Skeletal muscle tissue (tissue), 4 donors: Measurements from ENCODE around the gene EPB41L1. TPM values are rescaled to one million over a fixed set of nuclear protein-coding genes. Genes with fewer than 3 reads are reported as not detected.
A peak's percentile ranks its signal among the peaks of the same experiment; 100 is the strongest.

Source experiments
- H3K27ac ChIP-seq: one replicate; pipeline ENCODE4 v1.7.0; 2013; ENCODE audit warnings: mild to moderate bottlenecking, low read depth, low read length, inconsistent platforms
- H3K27me3 ChIP-seq, 3 donors: one replicate each; pipeline ENCODE4 v1.7.0; 2013; ENCODE audit warnings: low read length in 3 of 3; ENCODE audit not compliant: control insufficient read depth in 3 of 3, insufficient read depth in 3 of 3
- H3K36me3 ChIP-seq, 3 donors: one replicate each; pipeline ENCODE4 v1.7.0; 2013; ENCODE audit warnings: low read length in 3 of 3; ENCODE audit not compliant: control insufficient read depth in 3 of 3, insufficient read depth in 3 of 3
- H3K4me1 ChIP-seq, 3 donors: one replicate each; pipeline ENCODE4 v1.7.0; 2013; ENCODE audit warnings: low read length in 3 of 3, mild to moderate bottlenecking in 3 of 3; ENCODE audit not compliant: control insufficient read depth in 3 of 3, insufficient read depth in 3 of 3
- H3K4me3 ChIP-seq, 3 donors: one replicate each; pipeline ENCODE4 v1.7.0; 2013; ENCODE audit warnings: low read length in 3 of 3
- H3K9ac ChIP-seq, 3 donors: one replicate each; pipeline ENCODE4 v1.7.0; 2013; ENCODE audit warnings: low read length in 3 of 3, mild to moderate bottlenecking in 3 of 3, moderate library complexity in 2 of 3, low read depth in 1 of 3
- H3K9me3 ChIP-seq, 3 donors: one replicate each; pipeline ENCODE4 v1.7.0; 2013; ENCODE audit warnings: low read length in 3 of 3; ENCODE audit not compliant: control insufficient read depth in 3 of 3
- total RNA-seq: library from RNA; depleted of rRNA; stranded (reverse); fragments of >200 nt; gene quantifications from one replicate; pipeline ENCODE4 v1.2.3, GENCODE V29; 2014
- donor health status: Osteomylitis.

The EPB41L1 gene
- total RNA-seq, 1 donor from 2014 or later, result 10.4 TPM

DNA sequence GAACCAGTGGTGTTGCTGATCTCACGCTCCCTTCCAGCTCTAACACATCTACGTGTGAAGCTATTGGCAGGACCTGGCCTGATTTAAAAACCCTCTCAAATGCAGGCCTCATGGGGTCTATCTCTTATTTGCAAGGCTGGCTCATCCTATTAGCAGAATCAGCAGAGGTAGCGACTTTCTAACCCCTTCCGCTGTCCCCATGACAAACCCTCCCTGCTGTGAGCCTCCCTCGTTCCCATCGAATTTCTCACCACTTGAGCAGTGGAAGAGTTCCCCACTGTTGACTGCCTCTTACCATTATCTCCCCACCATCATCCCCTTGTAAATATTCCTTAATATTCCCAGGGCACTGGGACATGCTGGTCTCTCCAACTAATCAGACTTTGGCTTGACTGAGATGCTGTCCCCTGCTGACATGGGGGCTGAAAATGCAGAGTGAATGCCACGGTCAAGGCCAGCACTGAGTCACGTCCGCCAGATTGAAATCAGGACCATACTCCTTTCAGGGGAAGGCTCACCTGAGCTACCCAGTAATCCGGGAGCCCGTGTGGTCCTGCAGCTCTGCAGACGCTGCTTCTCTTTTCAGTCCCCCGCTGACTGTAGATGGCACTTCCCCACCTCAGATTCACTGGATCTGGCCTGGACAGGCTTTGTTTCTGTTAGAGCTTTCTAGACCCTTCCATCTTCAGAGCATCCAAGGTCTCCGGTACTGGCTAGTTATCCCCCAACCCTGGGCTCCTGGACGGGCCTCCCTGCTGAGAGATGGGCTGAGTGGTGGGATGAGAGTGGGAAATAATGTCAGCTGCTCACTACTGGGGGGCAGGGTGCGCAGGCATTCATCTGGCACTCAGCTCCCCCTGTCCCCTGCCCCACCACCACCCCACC, 104.9 kb downstream of the EPB41L1 start:
- H3K9me3 ChIP-seq, result no peaks in the 10 kb centered on the region
- peaks cover 19 to 23% (median 21%) of the 10 kb centered on the region in 3 donors for H3K36me3 ChIP-seq
- H3K4me3 ChIP-seq, result no peak overlapping the region
- H3K4me1 ChIP-seq, result no peaks in the 10 kb centered on the region
- H3K27me3 ChIP-seq, result no peaks in the 10 kb centered on the region
- no peak overlapping the region for H3K27ac ChIP-seq
- no peak overlapping the region for H3K9ac ChIP-seq

DNA sequence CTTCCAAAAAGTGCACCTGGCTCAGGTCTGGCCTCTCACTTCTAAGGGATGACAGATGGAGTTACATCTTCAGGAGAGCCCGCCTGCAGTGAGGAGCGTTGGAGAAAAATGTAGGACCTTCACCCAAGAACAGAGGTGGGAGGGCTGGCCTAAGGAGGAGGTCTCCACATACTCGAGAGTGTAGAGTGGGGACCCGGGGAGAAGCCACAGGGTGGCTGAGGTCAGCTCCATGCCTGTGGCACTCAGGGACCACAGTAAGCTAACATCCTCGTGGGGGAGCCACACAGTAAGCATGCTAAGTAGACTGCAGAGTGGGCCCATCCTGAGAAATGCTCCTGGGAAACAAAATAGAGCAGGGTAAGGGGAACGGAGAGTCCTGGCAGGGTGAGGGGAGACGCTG, 105.8 kb downstream of the EPB41L1 start:
- Histone ChIP-seq H3K27ac (no peak overlapping the region), H3K9me3 (no peaks in the 10 kb centered on the region), H3K4me1 (no peaks in the 10 kb centered on the region), H3K9ac (no peak overlapping the region), H3K27me3 (no peaks in the 10 kb centered on the region), H3K36me3 (peaks cover 16 to 19% (median 19%) of the 10 kb centered on the region in 3 donors), H3K4me3 (no peak overlapping the region)

DNA sequence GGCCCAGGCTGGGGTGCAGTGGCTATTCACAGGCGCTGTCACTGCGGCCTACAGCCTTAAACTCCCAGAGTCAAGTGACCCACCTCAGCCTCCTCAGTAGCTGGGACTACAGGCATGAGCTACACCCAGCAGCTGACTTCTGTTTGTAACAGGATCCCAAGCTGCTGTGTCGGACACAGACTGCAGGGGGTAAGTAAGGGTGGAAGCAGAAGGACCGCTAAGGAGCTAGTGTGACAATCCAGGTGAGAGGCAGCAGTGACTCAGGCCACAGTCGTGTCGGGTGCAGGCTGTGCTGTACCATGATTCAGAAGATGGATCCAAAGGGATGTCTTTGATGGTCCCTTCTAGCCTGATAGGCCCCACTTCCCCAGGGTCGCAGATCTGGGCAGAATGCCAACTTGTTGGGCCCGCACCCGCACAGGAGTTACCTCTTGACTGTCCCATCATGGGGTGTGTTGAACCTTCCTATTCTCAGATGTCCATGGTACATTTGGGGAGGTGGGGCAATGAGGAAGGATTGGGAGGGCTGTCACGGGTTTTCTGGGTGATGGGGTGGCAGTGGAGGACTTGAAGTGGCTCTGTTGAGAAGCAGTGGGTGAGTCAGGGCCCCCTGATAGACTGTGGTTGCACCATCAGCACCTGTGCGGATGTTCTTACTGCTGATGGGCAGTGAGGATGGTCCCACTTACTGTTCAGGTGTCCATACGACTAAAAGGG, 107.0 kb downstream of the EPB41L1 start:
- peaks cover 4 to 8% (median 7%) of the 10 kb centered on the region in 3 donors for H3K36me3 ChIP-seq
- H3K27ac ChIP-seq, result no peak overlapping the region
- no peaks in the 10 kb centered on the region for H3K9me3 ChIP-seq
- no peaks in the 10 kb centered on the region for H3K27me3 ChIP-seq
- H3K4me3 ChIP-seq, result no peak overlapping the region
- H3K9ac ChIP-seq, result no peak overlapping the region
- no peaks in the 10 kb centered on the region for H3K4me1 ChIP-seq

DNA sequence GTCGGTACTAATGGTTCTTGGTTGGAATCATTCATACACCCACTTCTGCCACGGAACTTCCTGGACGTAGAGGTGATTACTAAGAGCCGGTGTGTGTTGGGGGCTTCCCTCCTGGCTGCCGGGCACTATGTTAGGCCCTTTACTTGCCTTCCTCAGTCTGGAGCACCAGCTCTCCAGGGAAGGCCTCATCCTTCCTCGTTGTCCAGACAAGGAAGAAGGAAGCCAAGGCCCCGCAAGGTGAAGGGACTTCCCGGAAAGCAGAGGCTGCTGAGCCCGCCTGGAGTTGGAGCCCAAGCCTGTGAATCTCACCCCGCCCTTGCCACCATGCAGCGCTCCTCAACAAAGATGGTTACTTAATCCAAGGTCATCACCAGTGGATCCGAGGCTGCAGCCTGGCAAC, 107.9 kb downstream of the EPB41L1 start:
- no peak overlapping the region for H3K4me3 ChIP-seq

DNA sequence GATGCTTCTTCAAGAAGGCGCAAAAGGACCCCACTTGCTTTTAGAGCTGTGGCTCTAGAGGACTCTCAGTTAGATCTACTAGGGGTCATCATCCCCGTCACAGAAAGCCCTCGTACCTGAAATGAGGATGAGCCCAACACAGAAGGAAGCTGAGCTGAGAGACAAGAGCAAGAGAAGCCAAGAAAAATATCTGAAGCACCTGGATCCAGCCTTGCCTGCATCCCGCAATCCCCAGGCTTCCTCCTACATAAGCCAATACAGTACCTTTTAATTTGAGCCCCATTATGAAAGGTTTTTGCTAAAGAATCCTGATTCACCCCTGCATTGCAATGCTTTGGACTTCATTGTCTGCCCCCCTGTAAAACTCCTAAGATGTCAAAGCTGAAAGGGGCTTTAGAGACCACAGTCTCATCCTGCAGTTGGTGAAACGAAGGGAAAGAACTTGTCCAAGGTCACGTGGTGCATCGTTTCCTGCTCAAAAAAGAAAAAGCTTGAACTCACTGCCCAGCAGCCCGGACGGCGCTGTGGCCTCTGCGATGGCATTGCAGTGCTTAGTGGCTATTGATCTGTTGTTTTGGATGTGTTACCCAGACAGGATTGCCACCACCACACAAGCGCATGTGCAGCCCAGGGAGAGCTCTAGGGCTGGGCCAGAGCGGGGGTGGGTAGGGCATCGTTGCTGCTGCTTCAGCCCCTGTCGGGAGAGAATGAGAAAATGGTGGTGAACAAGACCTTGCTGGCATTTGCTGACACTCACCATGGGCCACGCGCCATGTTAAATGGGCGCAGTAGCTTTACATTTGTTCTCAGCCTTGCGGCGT, 110.1 kb downstream of the EPB41L1 start:
- Histone ChIP-seq H3K9ac (no peak overlapping the region), H3K27ac (no peak overlapping the region)

More for the DNA sequence above, 107.9 kb downstream of the EPB41L1 start:
- H3K27me3 ChIP-seq, result no peaks in the 10 kb centered on the region
- H3K9ac ChIP-seq, result no peak overlapping the region
- H3K9me3 ChIP-seq, result no peaks in the 10 kb centered on the region
- peaks cover 0 to 3% (median 0%) of the 10 kb centered on the region in 3 donors for H3K36me3 ChIP-seq
- H3K4me1 ChIP-seq, result no peaks in the 10 kb centered on the region
- H3K27ac ChIP-seq, result no peak overlapping the region

DNA sequence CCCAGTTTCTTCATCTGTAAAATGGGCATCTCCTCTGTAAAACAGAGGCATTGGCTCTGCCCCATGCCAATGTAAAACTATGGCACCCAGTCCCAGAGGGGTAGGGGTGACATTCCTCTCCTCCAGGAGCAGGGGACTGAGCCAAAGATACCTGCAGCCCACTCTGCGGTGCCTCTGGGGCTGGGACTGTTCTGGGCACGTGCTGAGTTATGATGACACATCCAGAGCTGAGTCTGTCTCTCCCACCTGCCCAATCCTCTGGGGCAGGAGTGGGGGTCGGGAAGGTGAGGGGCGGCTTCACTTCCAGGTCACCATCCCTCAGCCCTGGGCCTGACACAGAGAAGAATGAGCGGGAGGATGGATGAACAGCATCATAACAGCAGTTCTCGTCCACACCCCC, 111.6 kb downstream of the EPB41L1 start:
- Histone ChIP-seq H3K36me3 (no peaks in the 10 kb centered on the region), H3K27ac (no peak overlapping the region), H3K9ac (no peak overlapping the region), H3K4me1 (peaks cover 0 to 6% (median 0%) of the 10 kb centered on the region in 3 donors), H3K4me3 (no peak overlapping the region), H3K9me3 (no peaks in the 10 kb centered on the region), H3K27me3 (no peaks in the 10 kb centered on the region)

More for the DNA sequence above, 110.1 kb downstream of the EPB41L1 start:
- H3K4me1 ChIP-seq, result peaks cover 0 to 6% (median 0%) of the 10 kb centered on the region in 3 donors
- no peaks in the 10 kb centered on the region for H3K9me3 ChIP-seq
- H3K4me3 ChIP-seq, result no peak overlapping the region
- no peaks in the 10 kb centered on the region for H3K36me3 ChIP-seq
- H3K27me3 ChIP-seq, result no peaks in the 10 kb centered on the region

DNA sequence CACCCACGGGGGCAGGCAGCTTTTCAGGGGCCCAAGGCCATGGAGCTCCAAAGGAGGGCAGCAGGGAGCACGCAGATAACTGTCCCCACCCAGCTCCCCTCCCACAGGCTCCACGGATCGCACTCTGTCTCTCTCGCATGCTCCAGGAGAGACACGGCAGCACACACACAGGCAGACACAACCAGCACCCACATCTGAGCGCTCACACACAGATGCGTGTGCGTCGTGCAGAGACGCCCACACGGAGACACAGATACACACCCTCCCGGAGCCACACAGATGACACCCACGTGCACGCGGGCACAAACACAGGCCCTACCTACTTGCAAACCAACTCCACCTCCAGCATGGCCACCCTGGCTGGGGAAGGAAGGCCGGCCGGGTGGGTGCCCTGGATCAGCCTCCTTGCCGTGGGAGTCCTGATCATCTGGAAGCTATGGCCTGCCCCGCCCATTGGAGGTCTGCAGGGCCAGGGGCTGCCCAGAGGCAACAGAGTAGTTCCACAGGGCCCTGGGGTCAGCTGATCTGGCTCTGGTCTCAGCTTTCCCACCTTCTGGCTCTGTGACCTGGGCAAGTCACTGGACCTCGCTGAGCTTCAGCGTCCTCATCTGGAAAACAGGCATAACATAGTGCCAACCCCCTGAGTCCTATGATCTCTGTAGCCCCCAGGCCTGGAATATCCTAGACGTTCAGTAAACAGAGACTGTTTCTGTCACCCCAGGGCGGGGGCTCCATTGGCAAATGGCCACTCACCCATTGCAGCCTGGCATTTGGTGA, 113.3 kb downstream of the EPB41L1 start:
- Histone ChIP-seq H3K9ac (peak overlapping the region in 1 of 3 donors; percentile 8), H3K9me3 (no peaks in the 10 kb centered on the region), H3K27ac (no peak overlapping the region)

DNA sequence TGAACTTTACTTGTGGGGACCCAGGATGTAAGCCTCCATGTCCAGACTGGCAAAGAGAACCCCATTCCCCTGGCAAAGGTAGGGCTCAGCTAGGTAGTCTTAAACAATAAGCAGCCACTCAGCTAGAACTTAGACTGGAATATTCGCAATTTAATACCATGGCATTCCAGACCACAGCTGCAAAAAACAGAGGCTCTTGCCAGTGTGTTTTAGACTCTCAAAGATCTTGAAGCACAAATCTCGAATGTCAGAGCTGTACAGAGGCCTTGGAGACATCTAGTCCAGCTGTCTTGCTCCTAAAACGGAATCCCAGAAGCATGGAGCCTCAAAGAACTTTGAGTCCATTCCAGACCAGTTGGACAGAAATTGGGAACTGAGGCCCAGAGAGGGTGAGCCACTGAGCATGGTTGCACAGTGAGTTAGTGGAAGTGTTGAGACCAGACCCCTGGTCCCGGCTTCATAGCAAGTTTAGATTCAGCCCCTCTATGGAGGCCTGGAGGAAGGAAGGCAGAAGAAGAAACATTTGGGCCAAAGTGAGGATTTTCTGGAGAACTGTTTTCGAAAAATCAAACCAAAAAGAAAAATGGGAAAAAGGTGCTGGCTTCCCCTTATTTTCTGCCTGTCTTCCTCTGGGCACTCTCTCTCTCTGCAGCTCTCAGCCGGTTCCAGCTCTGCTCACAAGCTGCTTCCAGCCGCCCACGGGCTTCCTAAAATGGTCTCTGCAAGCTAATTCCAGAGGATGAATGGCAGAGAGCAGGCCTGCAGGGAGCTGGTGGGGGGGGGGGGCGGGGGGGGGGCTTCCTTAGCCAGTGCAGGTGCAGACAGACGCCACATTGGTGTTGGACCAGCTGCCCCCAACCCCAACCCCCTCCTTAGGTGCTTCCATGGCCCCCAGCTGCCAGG, 114.2 kb downstream of the EPB41L1 start:
- peaks cover 0 to 6% (median 0%) of the 10 kb centered on the region in 3 donors for H3K4me1 ChIP-seq
- no peak overlapping the region for H3K4me3 ChIP-seq
- H3K27me3 ChIP-seq, result peaks cover 0 to 10% (median 6%) of the 10 kb centered on the region in 3 donors
- H3K27ac ChIP-seq, result no peak overlapping the region
- H3K36me3 ChIP-seq, result no peaks in the 10 kb centered on the region
- H3K9me3 ChIP-seq, result no peaks in the 10 kb centered on the region
- no peak overlapping the region for H3K9ac ChIP-seq

More for the DNA sequence above, 113.3 kb downstream of the EPB41L1 start:
- peaks cover 0 to 6% (median 0%) of the 10 kb centered on the region in 3 donors for H3K4me1 ChIP-seq
- H3K36me3 ChIP-seq, result no peaks in the 10 kb centered on the region
- peaks cover 0 to 5% (median 0%) of the 10 kb centered on the region in 3 donors for H3K27me3 ChIP-seq
- H3K4me3 ChIP-seq, result no peak overlapping the region
